ENCODE results near the gene SLC49A3. TPM values are rescaled to one million over a fixed set of nuclear protein-coding genes. Genes with fewer than 3 reads are reported as not detected.
"Not testable (repeated sequence)": the region's sequence is repeated elsewhere in the genome, so short reads cannot be mapped to it uniquely, and the experiment has no call there.

SLC49A3 gene
- total and polyA plus RNA-seq, 3 experiments from 2014 or later = 0.52 to 1.1 (median 0.80) TPM

DNA sequence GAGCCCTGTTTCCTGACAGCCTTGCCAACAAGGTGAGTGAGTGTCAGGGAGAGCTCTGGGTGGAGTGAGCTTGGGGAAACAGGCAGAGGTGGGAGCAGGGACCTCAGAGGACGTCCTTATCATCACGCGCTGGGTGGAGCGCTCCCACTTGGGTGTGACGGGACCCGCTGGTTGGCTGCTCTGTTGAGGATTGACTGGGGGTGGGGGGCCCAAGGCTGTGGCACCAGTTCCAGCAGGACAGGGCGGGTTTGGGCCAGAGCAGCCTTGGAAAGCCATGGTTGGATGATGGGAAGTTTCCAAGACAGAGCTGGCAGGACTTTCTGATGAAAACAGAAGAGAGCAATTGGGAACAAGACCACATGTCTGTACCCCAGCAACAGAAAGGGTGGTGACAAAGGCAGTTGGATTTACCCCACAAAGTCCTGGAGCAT, 13.7 kb upstream of the SLC49A3 start:
- DNase-seq = no peak
- Mint-ChIP-seq H3K4me1 (peaks cover 3 to 24% (median 12%) of the 10 kb centered on the region in 3 donors), H3K4me3 (peak overlapping the region in 3 of 7 donors; percentile 19 to 56 (median 48)), H3K36me3 (peaks cover 0 to 3% (median 0%) of the 10 kb centered on the region in 3 donors), H3K9me3 (no peaks in the 10 kb centered on the region), H3K27me3 (no peaks in the 10 kb centered on the region), H3K27ac (peak overlapping the region in 2 of 8 donors; percentile 3 to 66)
- CTCF ChIA-PET = no interaction called here
- Histone ChIP-seq H3K36me3 (ENCODE audit: insufficient read depth, low read length) (no peaks in the 10 kb centered on the region), H3K9me3 (ENCODE audit: low read length) (no peaks in the 10 kb centered on the region), H3K4me1 (ENCODE audit: insufficient read depth, low read length) (peaks cover 13% of the 10 kb centered on the region), H3K27me3 (ENCODE audit: insufficient read depth, low read length, poor library complexity, severe bottlenecking) (no peaks in the 10 kb centered on the region), H3K27ac (ENCODE audit: low read depth, low read length) (no peak overlapping the region), H3K4me3 (ENCODE audit: low read length) (no peak overlapping the region)
- POLR2A ChIA-PET = no interaction called here

DNA sequence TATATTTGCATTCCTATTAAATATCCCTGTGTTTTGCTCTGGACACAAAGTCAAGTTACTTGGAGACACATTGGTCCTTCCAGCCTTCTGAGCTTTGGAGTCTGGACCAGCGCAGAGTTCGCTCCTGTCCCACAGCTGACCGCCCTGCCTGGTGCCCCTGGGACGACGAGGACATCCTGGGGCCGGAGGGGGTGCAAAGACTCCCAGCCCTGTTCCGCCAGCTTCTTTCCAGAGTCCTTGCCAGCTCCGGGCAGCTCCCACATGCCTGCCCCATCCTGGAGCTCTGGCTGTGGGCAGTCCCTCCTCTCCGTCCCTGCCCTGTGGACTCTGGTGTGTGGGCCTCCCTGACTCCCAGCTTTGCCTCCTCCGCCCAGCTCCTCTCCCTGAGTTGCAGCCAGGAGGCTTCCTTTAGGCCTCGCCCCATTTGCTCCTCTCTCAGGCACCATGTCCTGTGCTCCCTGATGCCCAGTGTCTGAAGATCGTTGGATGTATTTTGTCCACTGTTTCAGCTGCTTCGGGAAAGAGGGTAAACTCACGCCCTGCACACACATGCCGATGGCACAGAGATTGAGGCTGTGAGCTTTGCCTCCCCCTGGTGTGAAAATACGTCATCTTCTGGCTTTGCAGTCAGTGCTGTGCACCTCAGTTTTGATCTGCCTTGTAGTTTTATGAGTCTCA, 11.8 kb upstream of the SLC49A3 start:
- peaks cover 7% of the 10 kb centered on the region for H3K4me1 ChIP-seq (ENCODE audit: insufficient read depth, low read length)
- Mint-ChIP-seq H3K27ac (peak overlapping the region in 3 of 8 donors; percentile 23 to 60 (median 32)), H3K4me1 (peaks cover 3 to 21% (median 12%) of the 10 kb centered on the region in 3 donors), H3K9me3 (no peaks in the 10 kb centered on the region), H3K36me3 (peaks cover 0 to 3% (median 0%) of the 10 kb centered on the region in 3 donors), H3K27me3 (no peaks in the 10 kb centered on the region), H3K4me3 (peak overlapping the region in 1 of 7 donors; percentile 46)
- no peak overlapping the region for H3K27ac ChIP-seq (ENCODE audit: low read depth, low read length)
- H3K36me3 ChIP-seq (ENCODE audit: insufficient read depth, low read length) = no peaks in the 10 kb centered on the region
- H3K27me3 ChIP-seq (ENCODE audit: insufficient read depth, low read length, poor library complexity, severe bottlenecking) = no peaks in the 10 kb centered on the region
- H3K4me3 ChIP-seq (ENCODE audit: low read length) = no peak overlapping the region
- POLR2A ChIA-PET = no interaction called here
- H3K9me3 ChIP-seq (ENCODE audit: low read length) = no peaks in the 10 kb centered on the region
- CTCF ChIA-PET = no interaction called here
- DNase-seq = no peak

DNA sequence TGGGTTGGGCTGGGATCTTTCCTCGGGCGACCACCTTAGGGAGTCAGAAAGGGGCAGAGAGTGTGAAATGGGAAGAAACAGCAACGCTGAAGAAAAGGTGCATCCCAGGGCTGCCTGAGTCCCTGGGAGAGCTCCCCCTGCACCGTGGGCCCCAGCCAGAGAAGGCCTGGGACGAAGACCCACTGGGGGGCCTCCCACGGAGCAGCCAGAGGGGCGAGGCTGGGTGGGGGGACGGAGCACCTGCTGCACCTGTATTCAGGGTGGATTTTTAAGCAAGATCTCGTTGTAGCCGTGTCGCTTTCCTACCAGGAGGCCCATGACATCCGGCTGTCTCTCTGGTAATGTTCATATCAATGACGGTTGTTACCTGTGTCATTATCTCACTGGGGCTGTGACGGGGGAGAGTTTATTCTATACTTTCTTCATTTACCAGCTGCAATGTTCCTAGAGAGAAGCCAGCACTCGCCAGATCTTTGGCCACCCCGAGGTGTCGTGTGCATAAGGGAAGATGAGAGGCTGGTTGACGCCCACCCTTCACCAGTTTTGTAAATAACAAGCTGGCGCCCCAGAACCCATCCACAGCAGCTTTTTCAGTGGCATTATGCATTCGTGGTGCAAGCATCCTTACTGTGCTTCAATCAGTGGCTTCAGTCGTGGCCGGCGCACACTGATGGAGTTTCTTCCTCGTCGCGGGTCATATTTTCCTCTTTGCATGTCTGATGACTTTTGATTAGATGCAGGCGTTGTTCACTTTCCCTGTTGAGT, 11.0 kb upstream of the SLC49A3 start:
- Mint-ChIP-seq H3K4me1 (peaks cover 3 to 16% (median 12%) of the 10 kb centered on the region in 3 donors), H3K4me3 (peak overlapping the region in 1 of 7 donors; percentile 46), H3K36me3 (no peaks in the 10 kb centered on the region), H3K27me3 (no peaks in the 10 kb centered on the region), H3K9me3 (no peaks in the 10 kb centered on the region), H3K27ac (peak overlapping the region in 3 of 8 donors; percentile 32 to 74 (median 60))
- no peaks in the 10 kb centered on the region for H3K27me3 ChIP-seq (ENCODE audit: insufficient read depth, low read length, poor library complexity, severe bottlenecking)
- no peak overlapping the region for H3K4me3 ChIP-seq (ENCODE audit: low read length)
- CTCF ChIA-PET = no interaction called here
- no peaks in the 10 kb centered on the region for H3K36me3 ChIP-seq (ENCODE audit: insufficient read depth, low read length)
- POLR2A ChIA-PET = no interaction called here
- H3K9me3 ChIP-seq (ENCODE audit: low read length) = no peaks in the 10 kb centered on the region
- no peak for DNase-seq
- no peak overlapping the region for H3K27ac ChIP-seq (ENCODE audit: low read depth, low read length)
- peaks cover 3% of the 10 kb centered on the region for H3K4me1 ChIP-seq (ENCODE audit: insufficient read depth, low read length)

DNA sequence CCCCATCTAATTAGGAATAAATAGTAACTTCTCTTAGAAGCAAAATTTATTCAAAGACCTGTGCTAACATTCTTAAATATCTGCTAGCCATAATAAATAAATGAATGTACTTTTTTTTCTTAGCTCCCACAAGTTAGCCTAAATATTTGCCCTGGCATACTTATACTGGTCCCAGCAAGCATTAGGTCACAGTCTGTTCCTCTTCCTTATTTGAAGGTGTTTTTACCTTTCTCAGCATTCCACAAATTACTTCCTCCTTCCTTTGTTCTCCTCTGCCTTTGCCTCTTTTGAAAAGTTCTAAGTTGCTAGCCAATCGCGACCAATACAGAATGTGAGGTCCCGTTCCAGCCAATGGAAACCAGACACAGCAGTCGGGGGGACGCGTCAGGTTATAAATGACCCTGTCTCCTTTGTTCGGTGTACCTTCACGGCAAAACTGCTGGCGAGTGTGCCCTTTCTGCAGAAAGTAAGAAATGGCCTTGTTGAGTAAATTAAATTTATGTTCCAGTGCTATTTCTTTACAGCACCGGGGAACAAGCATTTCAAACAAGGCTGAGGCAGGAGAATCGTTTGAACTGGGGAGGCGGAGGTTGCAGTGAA, 5.5 kb upstream of the SLC49A3 start:
- H3K27me3 ChIP-seq (ENCODE audit: insufficient read depth, low read length, poor library complexity, severe bottlenecking); H3K27ac ChIP-seq (ENCODE audit: low read depth, low read length); H3K4me3 Mint-ChIP-seq; H3K36me3 ChIP-seq (ENCODE audit: insufficient read depth, low read length); H3K9me3 ChIP-seq (ENCODE audit: low read length); H3K36me3 Mint-ChIP-seq; CTCF ChIA-PET; H3K9me3 Mint-ChIP-seq; H3K4me1 ChIP-seq (ENCODE audit: insufficient read depth, low read length); H3K27me3 Mint-ChIP-seq; DNase-seq; H3K4me1 Mint-ChIP-seq; POLR2A ChIA-PET; H3K27ac Mint-ChIP-seq; H3K4me3 ChIP-seq (ENCODE audit: low read length): not testable (repeated sequence)

DNA sequence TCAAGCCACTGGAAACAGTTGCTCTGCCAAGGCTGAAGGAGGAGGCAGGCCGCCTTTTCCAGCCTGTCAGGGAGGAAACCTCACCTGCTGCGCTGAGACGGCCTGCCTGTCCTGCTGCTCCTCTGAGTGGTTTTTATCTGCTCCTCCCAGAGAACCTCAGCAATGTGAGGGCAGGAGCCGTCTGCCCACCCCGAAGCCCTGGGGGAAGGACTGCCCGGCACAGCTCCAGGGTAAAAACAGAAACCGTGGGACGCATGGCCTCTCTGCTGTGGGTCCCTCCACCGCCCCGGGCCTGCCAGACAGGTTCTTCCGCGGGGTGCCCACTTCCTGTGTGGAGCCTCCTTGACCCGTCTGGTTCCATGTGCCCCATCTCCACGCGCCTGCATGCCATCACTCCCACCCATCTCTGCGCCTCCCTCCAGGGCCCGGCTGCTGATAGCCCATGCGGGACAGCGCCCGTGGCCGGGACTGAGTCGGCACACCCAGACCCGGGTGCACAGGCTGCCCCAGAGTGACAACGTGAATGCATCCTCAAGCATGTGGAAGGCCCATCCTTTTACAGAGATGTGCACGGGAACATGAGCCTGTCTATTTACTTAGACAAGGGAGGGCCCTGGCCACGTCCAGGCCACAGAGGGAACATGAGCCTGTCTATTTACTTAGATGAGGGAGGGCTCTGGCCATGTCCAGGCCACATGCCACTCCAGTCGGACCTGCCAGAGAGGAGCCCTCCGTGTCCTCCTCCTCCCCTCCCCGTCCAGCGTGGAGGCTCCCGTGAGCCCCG, 4.0 kb upstream of the SLC49A3 start:
- no peak overlapping the region for H3K4me3 ChIP-seq (ENCODE audit: low read length)
- no peaks in the 10 kb centered on the region for H3K4me1 ChIP-seq (ENCODE audit: insufficient read depth, low read length)
- no peak overlapping the region for H3K27ac ChIP-seq (ENCODE audit: low read depth, low read length)
- Mint-ChIP-seq H3K9me3 (no peaks in the 10 kb centered on the region), H3K36me3 (no peaks in the 10 kb centered on the region), H3K27ac (no peak overlapping the region), H3K4me3 (peak overlapping the region in 1 of 7 donors; percentile 51), H3K4me1 (peaks cover 0 to 1% (median 0%) of the 10 kb centered on the region in 3 donors), H3K27me3 (peaks cover 3 to 6% of the 10 kb centered on the region in 2 donors)
- ChIA-PET POLR2A (no interaction called here), CTCF (no interaction called here)
- H3K27me3 ChIP-seq (ENCODE audit: insufficient read depth, low read length, poor library complexity, severe bottlenecking) = no peaks in the 10 kb centered on the region
- no peak for DNase-seq
- no peaks in the 10 kb centered on the region for H3K36me3 ChIP-seq (ENCODE audit: insufficient read depth, low read length)
- no peaks in the 10 kb centered on the region for H3K9me3 ChIP-seq (ENCODE audit: low read length)

DNA sequence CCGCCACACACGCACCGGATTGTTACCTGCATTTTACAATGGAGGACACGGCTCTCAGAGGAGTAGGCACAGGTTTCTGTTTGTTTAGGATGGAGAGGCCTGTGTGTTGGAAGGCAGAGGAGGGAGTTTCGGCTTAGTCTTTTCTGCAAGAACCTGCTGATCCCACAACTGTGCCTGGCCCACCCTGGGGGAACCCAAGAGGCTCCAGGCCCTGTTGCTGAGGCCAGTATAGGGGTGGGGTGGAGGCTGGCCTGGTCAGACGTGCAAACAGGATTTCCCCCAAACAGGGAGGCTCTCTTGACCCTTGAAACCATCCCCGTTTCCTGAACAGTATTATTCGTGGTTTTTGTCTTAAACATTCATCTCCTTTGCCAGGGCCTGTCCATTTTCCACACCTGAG, 772 bp upstream of the SLC49A3 start:
- H3K4me3 ChIP-seq (ENCODE audit: low read length) = no peak overlapping the region
- ChIA-PET POLR2A (no interaction called here), CTCF (no interaction called here)

DNA sequence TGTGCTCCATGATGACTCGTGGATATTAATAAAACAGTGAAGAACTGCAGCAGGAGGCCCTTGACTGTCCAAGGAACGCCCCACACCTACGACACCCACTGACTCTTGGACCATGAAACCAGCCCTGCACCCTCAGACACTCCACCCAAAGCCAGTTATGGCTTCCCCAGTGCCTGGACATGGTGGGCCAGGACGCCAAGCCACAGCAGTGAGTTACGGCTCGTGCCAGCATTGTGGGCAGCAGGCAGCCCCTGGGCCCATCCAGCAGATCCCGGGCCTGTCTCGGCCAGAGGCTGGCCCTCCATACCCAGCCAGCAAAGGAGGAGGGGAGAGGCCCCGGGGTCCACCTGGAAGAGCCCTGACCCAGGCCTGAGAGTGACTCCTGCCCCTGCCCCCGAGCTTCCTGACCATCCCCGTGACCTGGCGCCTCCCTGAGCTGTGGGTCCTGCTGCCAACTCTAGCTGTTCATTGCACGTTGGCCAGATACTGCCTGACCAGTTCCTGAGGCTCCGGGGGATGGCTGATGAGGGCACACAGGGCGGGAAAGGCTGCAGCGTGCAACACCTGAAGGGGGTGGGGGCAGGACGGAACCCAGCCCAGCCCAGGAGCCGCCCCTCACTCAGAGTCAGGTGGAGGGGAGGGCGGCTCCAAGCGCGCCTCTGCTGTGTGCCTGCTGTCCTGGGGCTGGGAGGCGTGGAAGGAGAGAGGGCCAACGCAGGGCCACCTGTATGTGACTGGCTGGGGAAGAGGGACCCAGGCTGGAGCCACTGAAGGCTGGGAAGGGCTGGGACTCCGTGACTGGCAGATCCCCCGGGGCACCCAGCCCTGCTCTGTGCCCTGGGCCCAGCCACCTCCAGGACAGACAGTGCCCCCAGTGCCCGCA, 739 bp downstream of the SLC49A3 start:
- Mint-ChIP-seq H3K9me3 (no peaks in the 10 kb centered on the region), H3K27ac (peak overlapping the region in 1 of 8 donors; percentile 77), H3K4me1 (peaks cover 0 to 15% (median 3%) of the 10 kb centered on the region in 3 donors), H3K4me3 (peak overlapping the region in 3 of 7 donors; percentile 15 to 44 (median 20)), H3K27me3 (peaks cover 8 to 15% of the 10 kb centered on the region in 2 donors), H3K36me3 (no peaks in the 10 kb centered on the region)
- DNase-seq = no peak
- no peaks in the 10 kb centered on the region for H3K36me3 ChIP-seq (ENCODE audit: insufficient read depth, low read length)
- H3K4me3 ChIP-seq (ENCODE audit: low read length) = no peak overlapping the region
- H3K4me1 ChIP-seq (ENCODE audit: insufficient read depth, low read length) = no peaks in the 10 kb centered on the region
- H3K27me3 ChIP-seq (ENCODE audit: insufficient read depth, low read length, poor library complexity, severe bottlenecking) = no peaks in the 10 kb centered on the region
- CTCF ChIA-PET = no interaction called here
- no peaks in the 10 kb centered on the region for H3K9me3 ChIP-seq (ENCODE audit: low read length)
- POLR2A ChIA-PET = no interaction called here
- H3K27ac ChIP-seq (ENCODE audit: low read depth, low read length) = peak overlapping the region; percentile 59

More for the DNA sequence above, 772 bp upstream of the SLC49A3 start:
- H3K9me3 Mint-ChIP-seq = no peaks in the 10 kb centered on the region
- Histone ChIP-seq H3K27me3 (ENCODE audit: insufficient read depth, low read length, poor library complexity, severe bottlenecking) (no peaks in the 10 kb centered on the region), H3K27ac (ENCODE audit: low read depth, low read length) (no peak overlapping the region), H3K4me1 (ENCODE audit: insufficient read depth, low read length) (no peaks in the 10 kb centered on the region), H3K36me3 (ENCODE audit: insufficient read depth, low read length) (no peaks in the 10 kb centered on the region), H3K9me3 (ENCODE audit: low read length) (no peaks in the 10 kb centered on the region)
- no peak for DNase-seq
- H3K4me3 Mint-ChIP-seq = peak overlapping the region in 1 of 7 donors; percentile 65
- H3K36me3 Mint-ChIP-seq = no peaks in the 10 kb centered on the region
- H3K27me3 Mint-ChIP-seq = peaks cover 8 to 15% of the 10 kb centered on the region in 2 donors
- peaks cover 0 to 9% (median 3%) of the 10 kb centered on the region in 3 donors for H3K4me1 Mint-ChIP-seq
- no peak overlapping the region for H3K27ac Mint-ChIP-seq
